SK-N-SH (cell line): Measurements from ENCODE around the gene NACC1. TPM values are rescaled to one million over a fixed set of nuclear protein-coding genes. Genes with fewer than 3 reads are reported as not detected.

Experiments used
- CTCF ChIA-PET: fragments of 300-600, 350-600 bp; formaldehyde crosslinking; extraction: SDS; loops from one replicate; lab custom pipeline; 2021; lab: Yijun Ruan, JAX
- POLR2A ChIA-PET: fragments of 350-600 bp; sonication (Branson Sonifier 250); formaldehyde crosslinking; extraction: SDS; loops from one replicate; lab custom pipeline; 2020; ENCODE audit warnings: antibody characterized with exemption, inconsistent platforms; lab: Yijun Ruan, JAX
- DNase-seq: peaks from one replicate; pipeline ENCODE4 v3.0.0; 2012
- H2AFZ ChIP-seq: fragments of 200-600 bp; sonication (generic); 2 replicates; pipeline ENCODE4 v1.8.1; 2016; ENCODE audit warnings: antibody characterized with exemption, mild to moderate bottlenecking, low read depth
- H3F3A ChIP-seq: fragments of 200-600 bp; sonication (generic); replicated peaks from 2 replicates; pipeline ENCODE3; 2016; ENCODE audit warnings: antibody characterized with exemption, mild to moderate bottlenecking; ENCODE audit not compliant: insufficient read depth
- H3K27ac ChIP-seq, 2 experiments: fragments of 200-500 bp in 1 of 2; fragments of 200-600 bp in 1 of 2; sonication (Bioruptor generic) in 1 of 2; sonication (generic), shearing (Covaris generic) in 1 of 2; 2 replicates each; pipeline versions ENCODE4 v1.5.1 to v1.6.1; 2014 to 2016; ENCODE audit warnings: low read depth in 2 of 2, inconsistent platforms in 1 of 2, low read length in 1 of 2, mild to moderate bottlenecking in 1 of 2, mixed read lengths in 1 of 2
- H3K27me3 ChIP-seq: fragments of 200-600 bp; sonication (generic), shearing (Covaris generic); 2 replicates; pipeline ENCODE4 v1.6.1; 2016; ENCODE audit warnings: mixed run types; ENCODE audit not compliant: insufficient read depth
- H3K36me3 ChIP-seq, 2 experiments: fragments of 200-500 bp in 1 of 2; fragments of 200-600 bp in 1 of 2; sonication (Bioruptor generic) in 1 of 2; sonication (generic) in 1 of 2; replicated peaks in 1 of 2; 2 replicates each; pipeline versions ENCODE3 to v1.5.1; 2014 to 2016; ENCODE audit warnings: low read length in 1 of 2, mild to moderate bottlenecking in 1 of 2; ENCODE audit not compliant: insufficient read depth in 2 of 2, control insufficient read depth in 1 of 2
- H3K4me1 ChIP-seq, 2 experiments: fragments of 200-500 bp in 1 of 2; fragments of 200-600 bp in 1 of 2; sonication (Bioruptor generic) in 1 of 2; sonication (generic), shearing (Covaris generic) in 1 of 2; 2 replicates each; pipeline versions ENCODE4 v1.5.1 to v1.6.1; 2014 to 2016; ENCODE audit warnings: low read depth in 1 of 2, low read length in 1 of 2, mixed run types in 1 of 2; ENCODE audit not compliant: insufficient read depth in 2 of 2, control insufficient read depth in 1 of 2
- H3K4me2 ChIP-seq: fragments of 200-600 bp; sonication (generic), shearing (Covaris generic); 2 replicates; pipeline ENCODE4 v1.6.1; 2017; ENCODE audit warnings: mixed run types
- H3K4me3 ChIP-seq, 2 experiments: fragments of 200-500 bp in 1 of 2; fragments of 200-600 bp in 1 of 2; sonication (Bioruptor generic) in 1 of 2; sonication (generic), shearing (Covaris generic) in 1 of 2; 2 replicates each; pipeline versions ENCODE4 v1.5.1 to v1.8.1; 2014 to 2016; ENCODE audit warnings: low read depth in 2 of 2, inconsistent platforms in 1 of 2, low read length in 1 of 2, mild to moderate bottlenecking in 1 of 2, mixed read lengths in 1 of 2, moderate library complexity in 1 of 2
- H3K79me2 ChIP-seq: fragments of 200-600 bp; sonication (generic); 2 replicates; pipeline ENCODE4 v1.8.1; 2017; ENCODE audit warnings: mild to moderate bottlenecking; ENCODE audit not compliant: insufficient read depth
- H3K9ac ChIP-seq: fragments of 200-600 bp; sonication (generic); 2 replicates; pipeline ENCODE4 v1.6.1; 2017; ENCODE audit warnings: mixed run types
- H3K9me2 ChIP-seq: fragments of 200-600 bp; sonication (generic); 2 replicates; pipeline ENCODE4 v1.6.1; 2017; ENCODE audit warnings: mixed run types
- H3K9me3 ChIP-seq: fragments of 200-600 bp; sonication (generic); 2 replicates; pipeline ENCODE4 v1.6.1; 2017; ENCODE audit warnings: mixed run types, mild to moderate bottlenecking, moderate library complexity
- H4K20me1 ChIP-seq: fragments of 200-600 bp; sonication (generic); 2 replicates; pipeline ENCODE4 v1.6.1; 2017; ENCODE audit warnings: mild to moderate bottlenecking, mixed run types; ENCODE audit not compliant: insufficient read depth
- CHD2 ChIP-seq: fragments of 150-350 bp; IDR thresholded peaks from 2 replicates; pipeline ENCODE4 v1.6.1; 2018; ENCODE audit warnings: low read length; ENCODE audit not compliant: partially characterized antibody
- ELF1 ChIP-seq: IDR thresholded peaks from 2 replicates; pipeline ENCODE4 v1.4.0; 2012
- GABPA ChIP-seq: IDR thresholded peaks from 2 replicates; pipeline ENCODE4 v1.4.0; 2012; ENCODE audit warnings: low read depth, mild to moderate bottlenecking
- JUND ChIP-seq: IDR thresholded peaks from 2 replicates; pipeline ENCODE4 v1.4.0; 2012
- MEF2A ChIP-seq: IDR thresholded peaks from 2 replicates; pipeline ENCODE4 v1.4.0; 2012; ENCODE audit warnings: low read depth, borderline replicate concordance
- MXI1 ChIP-seq: IDR thresholded peaks from 2 replicates; pipeline ENCODE4 v1.6.1; 2012; ENCODE audit warnings: mild to moderate bottlenecking, low read depth, low read length, improper control_type of control experiment
- NFIC ChIP-seq: IDR thresholded peaks from 2 replicates; pipeline ENCODE4 v1.4.0; 2012; ENCODE audit warnings: borderline replicate concordance
- POLR2AphosphoS5 ChIP-seq: IDR thresholded peaks from 2 replicates; pipeline ENCODE4 v1.6.1; 2012; ENCODE audit warnings: low read depth, low read length
- RAD21 ChIP-seq: IDR thresholded peaks from 2 replicates; pipeline ENCODE4 v1.6.1; 2012; ENCODE audit warnings: mild to moderate bottlenecking, low read length
- RCOR1 ChIP-seq: fragments of 150-350 bp; IDR thresholded peaks from 2 replicates; pipeline ENCODE4 v1.6.1; 2017; ENCODE audit warnings: antibody characterized with exemption, low read length
- RFX5 ChIP-seq: IDR thresholded peaks from 2 replicates; pipeline ENCODE4 v1.6.1; 2012; ENCODE audit warnings: mild to moderate bottlenecking, improper control_type of control experiment, low read length
- RXRA ChIP-seq: IDR thresholded peaks from 2 replicates; pipeline ENCODE4 v1.4.0; 2012; ENCODE audit warnings: low read depth, mild to moderate bottlenecking, borderline replicate concordance
- SIN3A ChIP-seq: IDR thresholded peaks from 2 replicates; pipeline ENCODE4 v1.6.1; 2012; ENCODE audit warnings: low read depth, mild to moderate bottlenecking, low read length, moderate library complexity, borderline replicate concordance
- SMC3 ChIP-seq: IDR thresholded peaks from 2 replicates; pipeline ENCODE4 v1.6.1; 2012; ENCODE audit warnings: low read depth, low read length, improper control_type of control experiment
- TAF1 ChIP-seq: IDR thresholded peaks from 2 replicates; pipeline ENCODE4 v1.6.1; 2012; ENCODE audit warnings: low read depth, mild to moderate bottlenecking, low read length, moderate library complexity, borderline replicate concordance
- TCF12 ChIP-seq: IDR thresholded peaks from 2 replicates; pipeline ENCODE4 v1.4.0; 2012
- TEAD4 ChIP-seq: IDR thresholded peaks from 2 replicates; pipeline ENCODE4 v1.4.0; 2012; ENCODE audit warnings: mild to moderate bottlenecking, borderline replicate concordance; ENCODE audit not compliant: insufficient read depth
- USF2 ChIP-seq: fragments of 150-350 bp; IDR thresholded peaks from 2 replicates; pipeline ENCODE4 v1.6.1; 2017; ENCODE audit warnings: antibody characterized with exemption, low read length, low read depth, borderline replicate concordance
- YY1 ChIP-seq: IDR thresholded peaks from 2 replicates; pipeline ENCODE4 v1.4.0; 2012; ENCODE audit warnings: low read depth, mild to moderate bottlenecking
- WGBS: methylation state at CpG from one replicate; pipeline ENCODE4 v1.1.6; 2017; ENCODE audit warnings: low lambda C conversion rate; 5-methylcytosine and 5-hydroxymethylcytosine counted together
- polyA plus RNA-seq, 3 experiments: library from polyadenylated mRNA; depleted of rRNA; stranded (reverse); fragments of >200 nt; gene quantifications; 2 replicates each; pipeline ENCODE4 v1.2.3, GENCODE V29; 2012
- TF ChIP-seq, protein P1 (sequence below): IDR thresholded peaks from 2 replicates; pipeline ENCODE4 v1.4.0; 2012; ENCODE audit warnings: low read depth, borderline replicate concordance
- TF ChIP-seq, protein P2 (sequence below): IDR thresholded peaks from 2 replicates; pipeline ENCODE4; 2012
- TF ChIP-seq, protein P3 (sequence below): IDR thresholded peaks from 2 replicates; pipeline ENCODE4 v1.4.0; 2012; ENCODE audit warnings: low read depth

Gene NACC1
- polyA plus RNA-seq, 1 of the 3 experiments (the other 2 are of a cell fraction): 127 TPM

DNA sequence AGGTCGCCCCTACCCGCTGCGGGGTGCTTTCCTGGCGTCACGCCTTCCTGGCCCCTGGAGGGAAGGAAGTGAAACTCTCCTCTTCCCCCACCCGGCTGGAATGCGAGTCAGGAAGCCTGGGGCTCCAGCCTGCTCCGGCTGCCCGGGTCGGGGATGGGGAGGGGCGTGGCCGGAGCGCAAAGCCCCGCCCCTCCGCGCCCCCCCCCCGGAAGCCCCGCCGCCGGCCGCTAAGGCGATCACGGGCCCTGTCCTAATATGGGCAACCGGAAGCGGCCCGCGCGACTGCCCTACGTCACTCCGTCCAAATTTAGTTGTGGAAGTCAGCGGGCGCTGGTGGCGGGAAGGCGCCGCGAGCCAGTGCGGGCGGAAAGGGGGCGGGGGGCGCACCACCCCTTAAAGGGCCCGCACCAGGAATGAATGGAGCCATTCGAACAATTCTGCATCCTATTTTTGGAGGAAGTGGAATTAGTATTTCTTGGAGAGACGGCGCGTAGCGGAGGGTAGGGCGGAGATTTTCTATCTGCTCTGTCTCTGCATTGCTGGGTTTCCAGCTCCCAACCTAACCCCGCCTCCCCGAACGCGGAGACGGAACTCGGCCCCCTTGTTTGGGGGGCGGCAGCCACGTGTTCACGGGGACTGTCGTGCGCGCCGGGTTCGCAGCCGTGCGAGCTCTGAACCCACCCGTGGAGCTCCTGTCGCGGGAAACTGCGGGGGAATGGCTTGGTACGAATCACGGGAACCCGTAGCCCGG is 33.7 kb downstream of the NACC1 start:
- H3K36me3 ChIP-seq: peaks cover 0 to 19% of the 10 kb centered on the region in 2 experiments
- no peaks in the 10 kb centered on the region for H3K27me3 ChIP-seq
- H3K79me2 ChIP-seq: peaks cover 64% of the 10 kb centered on the region
- no peaks in the 10 kb centered on the region for H3K9me2 ChIP-seq
- CTCF ChIA-PET: interaction anchor here (0.8 to 1.8 kb wide), 13 partner anchors 12 to 186 kb away, joined by 3 to 11 read pairs (median 5); partner anchors contain the start of genes DAND5 and NACC1
- 0% methylated on average over 24 of the region's 71 CpGs for WGBS
- H3K9ac ChIP-seq: peak overlapping the region; percentile 94
- H3K9me3 ChIP-seq: no peaks in the 10 kb centered on the region
- peaks cover 25% of the 10 kb centered on the region for H4K20me1 ChIP-seq
- H3F3A ChIP-seq: peaks cover 29% of the 10 kb centered on the region
- H3K27ac ChIP-seq: peak overlapping the region; percentile 98 to 99
- TF ChIP-seq NFIC (peak; percentile 14; the same call in 1 of the 2 replicates), SMC3 (peak; percentile 16; the same call in 1 of the 2 replicates), MXI1 (peak; percentile 95), MEF2A (peak; percentile 72; the same call in 1 of the 2 replicates), RFX5 (no peak), RCOR1 (no peak), TCF12 (no peak), SIN3A (peak; percentile 81; the same call in 1 of the 2 replicates), TAF1 (peak; percentile 94), RAD21 (no peak; the same call in 1 of the 2 replicates), JUND (no peak), YY1 (0 out of 2 replicates have a peak, but pooled peaks have one; percentile 34), GABPA (peak; percentile 71), ELF1 (peak; percentile 57), POLR2AphosphoS5 (peak; percentile 97), TEAD4 (peak; percentile 81), USF2 (peak; percentile 15; the same call in 1 of the 2 replicates), CHD2 (peak; percentile 44), RXRA (peak; percentile 20; the same call in 1 of the 2 replicates)
- TF ChIP-seq, protein P1, sequence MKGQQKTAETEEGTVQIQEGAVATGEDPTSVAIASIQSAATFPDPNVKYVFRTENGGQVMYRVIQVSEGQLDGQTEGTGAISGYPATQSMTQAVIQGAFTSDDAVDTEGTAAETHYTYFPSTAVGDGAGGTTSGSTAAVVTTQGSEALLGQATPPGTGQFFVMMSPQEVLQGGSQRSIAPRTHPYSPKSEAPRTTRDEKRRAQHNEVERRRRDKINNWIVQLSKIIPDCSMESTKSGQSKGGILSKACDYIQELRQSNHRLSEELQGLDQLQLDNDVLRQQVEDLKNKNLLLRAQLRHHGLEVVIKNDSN: peak; percentile 77
- TF ChIP-seq, protein P2, sequence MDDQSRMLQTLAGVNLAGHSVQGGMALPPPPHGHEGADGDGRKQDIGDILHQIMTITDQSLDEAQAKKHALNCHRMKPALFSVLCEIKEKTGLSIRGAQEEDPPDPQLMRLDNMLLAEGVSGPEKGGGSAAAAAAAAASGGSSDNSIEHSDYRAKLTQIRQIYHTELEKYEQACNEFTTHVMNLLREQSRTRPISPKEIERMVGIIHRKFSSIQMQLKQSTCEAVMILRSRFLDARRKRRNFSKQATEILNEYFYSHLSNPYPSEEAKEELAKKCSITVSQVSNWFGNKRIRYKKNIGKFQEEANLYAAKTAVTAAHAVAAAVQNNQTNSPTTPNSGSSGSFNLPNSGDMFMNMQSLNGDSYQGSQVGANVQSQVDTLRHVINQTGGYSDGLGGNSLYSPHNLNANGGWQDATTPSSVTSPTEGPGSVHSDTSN: peak; percentile 22; the same call in 1 of the 2 replicates
- TF ChIP-seq, protein P3, sequence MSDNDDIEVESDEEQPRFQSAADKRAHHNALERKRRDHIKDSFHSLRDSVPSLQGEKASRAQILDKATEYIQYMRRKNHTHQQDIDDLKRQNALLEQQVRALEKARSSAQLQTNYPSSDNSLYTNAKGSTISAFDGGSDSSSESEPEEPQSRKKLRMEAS: peak; percentile 95
- TF ChIP-seq, all 33 proteins: peak for 17
- peak overlapping the region; percentile 39; the same call in 1 of the 2 replicates for H2AFZ ChIP-seq
- POLR2A ChIA-PET: interaction anchor here (0.7 to 2.2 kb wide), 14 partner anchors 9 to 1974 kb away, joined by 3 to 73 read pairs (median 4); partner anchors contain the start of genes DAND5, GCDH and NACC1
- DNase-seq: peak; percentile 95
- H3K4me1 ChIP-seq: peaks cover 4 to 23% of the 10 kb centered on the region in 2 experiments; a peak in 1 of 4 replicates
- H3K4me3 ChIP-seq: peak overlapping the region; percentile 90 to 94
- H3K4me2 ChIP-seq: peak overlapping the region; percentile 98
